ENCODE measurements around the gene PAPPA2.
A peak's percentile ranks its signal among the peaks of the same experiment; 100 is the strongest.
"Not testable (repeated sequence)": the region's sequence is repeated elsewhere in the genome, so short reads cannot be mapped to it uniquely, and the experiment has no call there.

PAPPA2 gene

DNA sequence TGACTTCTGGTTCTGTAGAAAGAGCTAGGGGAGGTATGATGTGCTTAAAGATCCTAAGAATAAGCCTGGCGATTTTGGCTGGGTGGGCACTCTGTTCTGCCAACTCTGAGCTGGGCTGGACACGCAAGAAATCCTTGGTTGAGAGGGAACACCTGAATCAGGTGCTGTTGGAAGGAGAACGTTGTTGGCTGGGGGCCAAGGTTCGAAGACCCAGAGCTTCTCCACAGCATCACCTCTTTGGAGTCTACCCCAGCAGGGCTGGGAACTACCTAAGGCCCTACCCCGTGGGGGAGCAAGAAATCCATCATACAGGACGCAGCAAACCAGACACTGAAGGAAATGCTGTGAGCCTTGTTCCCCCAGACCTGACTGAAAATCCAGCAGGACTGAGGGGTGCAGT is 93.3 kb downstream of the PAPPA2 start:
- no peak for DNase-seq

DNA sequence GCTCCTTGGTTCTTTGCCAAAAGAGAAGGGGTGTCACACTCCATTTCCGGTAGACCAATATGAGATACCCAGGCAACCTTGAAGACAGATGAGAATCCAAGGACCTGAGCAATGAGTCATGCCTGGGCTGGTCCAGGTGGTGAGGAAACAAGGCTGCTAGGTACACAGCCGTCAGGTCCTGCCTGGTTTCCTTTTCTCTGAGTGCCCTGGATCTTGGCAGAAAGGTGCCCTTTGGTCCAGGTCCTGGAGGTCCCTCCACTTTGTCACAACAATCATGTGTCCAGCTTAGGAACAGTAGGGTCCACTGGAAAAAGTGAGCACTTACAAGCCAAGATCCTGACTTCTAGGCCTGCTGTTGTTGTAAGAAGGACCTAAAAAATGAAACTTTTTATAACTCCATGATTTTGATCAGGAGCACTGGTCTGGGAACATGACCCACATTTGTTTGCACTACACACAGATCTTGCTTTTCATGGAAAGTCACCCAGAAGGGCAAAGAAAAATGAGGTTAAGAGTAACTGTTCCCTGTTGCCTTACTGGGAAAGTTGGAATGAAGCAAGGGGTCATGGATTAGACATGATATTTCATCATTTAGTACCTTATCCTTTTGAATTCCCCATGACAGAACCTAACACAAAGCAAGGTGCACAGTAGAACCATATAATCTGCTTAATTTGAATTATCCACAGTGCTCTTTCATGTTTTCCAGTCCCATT is 94.7 kb downstream of the PAPPA2 start:
- DNase-seq = no peak

DNA sequence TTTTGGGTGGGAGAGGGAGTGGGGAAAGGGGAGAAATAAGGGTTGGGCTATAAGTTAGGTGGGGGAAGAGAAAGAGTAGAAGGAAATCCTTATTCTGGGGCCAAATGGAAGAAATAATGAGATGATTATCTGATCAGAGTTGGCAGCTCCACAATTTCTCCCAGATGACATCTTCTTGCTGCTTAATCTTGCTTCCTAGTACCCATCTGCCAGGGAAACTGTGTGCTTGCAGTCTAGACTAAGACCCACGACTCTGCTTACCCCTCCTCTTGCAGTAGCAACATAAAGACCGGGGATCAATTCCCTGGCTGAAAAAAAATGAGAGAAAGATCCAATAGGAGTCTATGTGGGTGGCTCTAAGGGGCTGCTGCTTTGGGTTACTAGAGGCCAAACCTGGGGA is 95.6 kb downstream of the PAPPA2 start:
- no peak for DNase-seq

DNA sequence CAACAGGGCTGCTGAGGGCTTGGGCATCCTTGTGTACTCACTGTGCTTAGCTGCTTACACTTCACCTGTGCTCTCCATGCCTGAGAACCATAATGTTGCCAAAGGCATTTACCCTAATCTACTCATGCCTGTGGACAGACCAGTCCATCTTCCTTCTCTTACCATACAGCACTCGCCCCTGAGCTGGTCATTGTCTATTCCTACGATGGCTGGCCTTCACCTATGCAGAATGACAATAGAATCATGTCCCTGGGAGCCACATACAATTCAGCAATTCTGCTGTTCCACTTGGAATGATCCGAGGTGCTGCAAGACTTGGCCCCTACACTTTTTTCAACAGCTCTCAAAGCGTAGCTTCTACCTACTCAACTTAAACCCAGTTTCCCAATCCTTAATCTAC is 96.5 kb downstream of the PAPPA2 start:
- no peak for DNase-seq

DNA sequence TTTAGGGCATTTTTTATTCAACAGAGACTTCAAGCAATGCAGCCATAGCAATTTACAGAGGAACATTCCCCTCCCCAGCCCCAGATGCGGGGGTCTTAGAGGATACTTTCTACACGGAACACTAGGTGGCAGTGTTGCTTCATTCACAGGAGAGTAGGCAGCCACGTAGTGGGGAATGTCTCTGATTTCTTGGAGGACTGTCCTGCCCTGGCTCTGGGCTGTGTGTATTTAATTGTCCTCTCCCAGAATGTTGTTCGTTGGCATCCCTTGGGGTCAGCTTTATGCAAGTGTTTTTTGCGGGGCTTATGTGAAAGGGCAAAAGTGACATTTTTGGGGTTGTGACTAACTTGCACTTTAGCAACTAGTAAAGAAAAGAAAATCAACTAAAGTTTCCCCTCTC is 96.9 kb downstream of the PAPPA2 start:
- DNase-seq = peak; percentile 8

DNA sequence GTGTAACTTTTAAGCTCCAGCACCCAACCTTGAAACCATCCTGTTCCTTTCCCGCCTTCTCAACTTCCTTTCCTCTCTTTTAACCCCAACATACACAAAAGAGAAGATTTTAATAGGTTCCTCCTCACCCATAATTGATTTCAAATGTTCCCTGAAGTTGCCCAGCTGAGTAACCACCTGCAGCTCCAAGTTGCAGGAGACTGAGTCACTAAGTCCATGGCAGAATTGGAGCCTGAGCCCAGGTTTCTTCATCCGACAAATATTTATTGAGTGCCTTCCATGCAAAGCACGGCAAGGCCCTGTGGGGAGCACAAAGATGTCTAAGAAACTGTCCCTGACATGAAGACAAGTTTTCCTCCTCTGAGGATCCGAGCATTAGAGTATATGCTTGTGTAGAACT is 97.7 kb downstream of the PAPPA2 start:
- DNase-seq = no peak

DNA sequence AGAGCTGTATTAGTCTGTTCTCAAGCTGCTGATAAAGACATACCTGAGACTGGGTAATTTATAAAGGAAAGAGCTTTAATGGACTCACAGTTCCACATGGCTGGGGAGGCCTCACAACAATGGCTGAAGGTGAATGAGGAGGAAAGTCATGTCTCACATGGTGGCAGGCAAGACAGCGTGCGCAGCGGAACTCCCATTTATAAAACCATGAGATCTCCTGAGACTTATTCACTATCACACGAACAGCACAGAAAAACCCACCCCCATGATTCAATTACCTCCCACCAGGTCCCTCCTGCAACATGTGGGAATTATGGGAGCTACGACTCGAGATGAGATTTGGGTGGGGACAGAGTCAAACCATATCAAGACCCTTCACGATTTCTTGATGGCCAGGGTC is 98.8 kb downstream of the PAPPA2 start:
- not testable (repeated sequence) for DNase-seq

DNA sequence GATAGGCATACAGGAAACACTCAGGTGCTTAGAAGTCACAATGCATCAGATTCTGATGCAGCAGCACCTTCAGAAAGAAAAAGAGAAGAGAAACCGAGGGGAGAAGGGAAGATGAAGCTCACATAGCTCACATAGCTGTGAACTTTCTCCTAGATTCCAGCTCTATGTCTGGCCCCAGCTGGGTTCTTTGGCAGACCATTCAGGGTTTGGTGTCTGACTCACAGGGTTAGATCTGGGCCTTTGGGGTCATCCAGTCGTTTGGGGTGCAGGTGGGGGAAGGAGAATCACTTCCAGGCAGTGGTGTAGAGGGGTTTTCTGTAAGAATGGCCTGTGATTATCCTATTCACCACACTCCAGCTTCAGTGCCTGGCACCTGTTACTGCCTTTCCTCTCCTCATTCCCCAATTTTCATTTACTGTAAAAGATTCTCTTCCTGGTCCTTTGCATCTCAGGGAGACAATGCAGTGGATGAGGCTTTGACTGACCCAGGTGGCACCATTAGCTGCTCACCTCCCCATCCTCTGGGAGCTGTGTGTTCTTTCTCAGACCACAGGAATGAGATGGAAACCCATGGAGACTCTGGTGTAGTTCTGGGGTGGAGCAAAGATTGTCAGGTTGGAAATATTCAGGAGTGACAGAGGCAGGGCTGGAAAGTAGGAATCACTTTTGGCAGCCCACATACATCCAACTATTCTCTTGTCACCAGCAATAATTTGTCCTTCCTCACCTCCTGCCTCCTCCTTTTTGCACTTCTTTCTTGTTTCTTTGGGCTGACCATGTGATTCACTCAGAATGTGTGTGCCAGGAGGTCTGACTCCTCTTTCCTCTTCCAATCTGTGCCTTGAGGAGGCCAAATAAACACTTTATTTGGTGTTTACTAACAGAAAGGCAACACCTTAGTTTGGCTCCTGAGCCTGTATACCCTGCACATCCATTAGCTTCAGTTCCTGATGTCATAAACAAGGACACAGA is 103.3 kb downstream of the PAPPA2 start:
- no peak for DNase-seq

DNA sequence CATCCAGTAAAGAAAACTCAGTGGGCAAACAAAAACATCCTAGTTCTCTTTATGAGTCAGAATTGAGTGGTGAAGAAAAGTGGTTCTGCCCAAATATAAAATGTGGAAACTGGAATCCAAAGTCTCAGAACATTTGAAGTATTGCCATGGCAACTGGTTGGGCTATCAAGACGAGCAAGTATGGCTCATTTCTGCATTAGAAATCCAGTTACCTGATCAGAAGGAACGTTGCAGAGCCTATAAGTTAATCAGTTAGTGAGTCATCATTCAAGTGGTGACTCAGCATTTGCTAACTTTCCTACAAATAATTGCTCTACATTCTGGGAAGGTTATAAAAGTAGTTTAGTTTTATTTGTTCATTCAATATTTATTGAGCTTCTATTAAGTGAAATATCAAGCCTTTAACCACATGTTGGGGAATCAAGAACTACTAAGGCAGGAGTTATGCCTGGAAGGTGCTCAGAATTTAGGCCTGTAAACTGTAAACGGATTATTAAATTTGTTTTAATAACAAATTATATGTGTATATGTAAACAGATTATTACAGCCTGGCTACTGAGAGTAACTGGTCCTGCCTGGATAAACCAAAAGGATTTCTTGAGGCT is 104.3 kb downstream of the PAPPA2 start:
- DNase-seq = no peak

DNA sequence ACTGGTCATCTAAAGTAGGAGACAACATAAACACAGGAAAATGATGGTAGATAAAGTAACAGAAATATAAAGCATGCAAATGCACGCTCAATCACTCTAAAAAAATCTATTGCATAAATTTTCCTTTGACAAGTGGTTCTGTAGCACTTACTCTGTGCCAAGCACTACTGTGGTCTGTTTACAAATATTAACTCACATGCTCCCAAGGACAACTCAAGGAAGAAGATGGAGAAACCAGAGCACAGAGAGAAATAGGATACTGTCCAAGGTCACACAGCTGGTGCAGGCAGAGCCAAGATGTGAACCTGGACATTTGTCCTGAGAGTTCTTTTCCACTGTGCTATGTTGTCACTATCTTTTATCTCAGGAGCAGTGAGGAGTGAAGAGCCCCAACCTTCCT is 105.2 kb downstream of the PAPPA2 start:
- no peak for DNase-seq

DNA sequence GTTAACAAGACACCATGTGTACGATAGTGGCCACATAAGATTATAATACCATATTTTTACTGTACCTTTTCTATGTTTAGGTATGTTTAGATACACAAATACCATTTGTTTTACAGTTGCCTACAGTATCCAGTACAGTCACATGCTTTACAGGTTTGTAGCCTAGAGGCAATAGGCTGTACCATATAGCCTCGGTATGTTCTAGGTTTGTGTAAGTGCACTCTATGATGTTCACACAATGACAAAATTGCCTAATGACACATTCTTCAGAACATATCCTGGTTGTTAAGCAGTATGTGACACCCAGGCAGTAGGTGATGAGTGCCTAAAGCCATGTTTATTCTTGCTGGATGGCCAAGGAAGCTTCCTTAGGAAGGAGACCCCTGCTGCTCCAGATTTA is 111.8 kb downstream of the PAPPA2 start:
- DNase-seq = no peak

DNA sequence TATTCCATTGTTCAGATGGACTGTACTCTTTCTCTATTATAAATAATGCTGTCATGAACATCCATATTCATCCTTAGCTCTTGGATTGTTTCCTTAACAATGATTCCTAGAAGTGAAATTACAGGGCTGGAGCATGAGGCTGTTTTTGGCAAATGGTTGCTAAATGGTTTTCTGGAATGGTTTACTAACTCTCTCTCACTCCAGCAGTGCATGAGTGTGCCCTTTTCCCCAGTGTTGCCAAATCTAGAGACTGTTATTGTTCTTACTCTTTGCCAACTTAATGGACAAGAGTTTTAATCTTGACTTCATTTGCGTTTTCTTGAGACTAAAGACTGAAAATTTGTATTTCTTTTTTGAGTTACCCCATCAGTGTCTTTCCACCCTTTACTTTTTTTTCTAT is 113.0 kb downstream of the PAPPA2 start:
- no peak for DNase-seq

DNA sequence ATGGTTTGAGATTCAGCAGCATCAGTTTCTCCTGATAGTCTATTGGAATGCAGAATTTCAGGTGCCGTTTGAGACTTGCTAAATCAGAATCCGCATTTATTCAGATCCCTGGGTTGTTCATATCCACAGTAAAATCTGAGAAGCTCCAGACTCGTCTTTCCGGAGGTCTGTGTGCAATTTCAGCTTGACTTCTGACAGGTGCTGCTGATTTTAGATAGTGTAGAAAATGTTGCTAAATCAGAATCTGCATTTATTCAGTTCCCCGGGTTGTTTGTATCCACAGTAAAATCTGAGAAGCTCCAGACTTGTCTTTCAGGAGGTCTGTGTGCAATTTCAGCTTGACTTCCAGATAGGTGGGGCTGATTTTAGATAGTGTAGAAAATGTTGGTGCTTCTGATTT is 113.7 kb downstream of the PAPPA2 start:
- DNase-seq = no peak

DNA sequence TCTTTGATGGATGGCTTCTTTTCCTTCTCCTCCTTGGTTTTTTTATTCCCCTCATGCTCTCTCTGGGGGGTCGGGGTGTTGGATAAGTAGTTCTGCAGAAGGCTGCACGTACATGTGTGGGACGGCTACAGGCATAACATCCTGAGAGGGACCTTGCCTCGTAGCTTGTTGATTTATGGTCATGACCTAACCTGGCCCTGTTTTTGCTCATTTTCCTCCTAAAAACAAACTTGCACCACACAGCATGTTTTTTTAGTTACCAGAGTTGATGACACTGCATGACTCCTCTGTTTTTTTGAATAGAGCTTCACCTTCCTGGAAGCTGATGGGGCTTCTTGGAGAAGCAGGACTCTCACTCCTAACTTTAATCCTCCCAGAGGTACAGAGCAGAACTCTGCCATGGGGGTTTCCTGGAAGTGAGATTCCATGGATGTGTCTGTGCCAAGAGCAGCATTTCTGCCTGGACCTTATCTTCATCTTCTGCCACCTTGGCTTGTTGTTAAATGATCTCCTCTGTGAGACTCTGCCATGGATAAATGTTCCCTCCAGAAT is 114.7 kb downstream of the PAPPA2 start:
- no peak for DNase-seq

DNA sequence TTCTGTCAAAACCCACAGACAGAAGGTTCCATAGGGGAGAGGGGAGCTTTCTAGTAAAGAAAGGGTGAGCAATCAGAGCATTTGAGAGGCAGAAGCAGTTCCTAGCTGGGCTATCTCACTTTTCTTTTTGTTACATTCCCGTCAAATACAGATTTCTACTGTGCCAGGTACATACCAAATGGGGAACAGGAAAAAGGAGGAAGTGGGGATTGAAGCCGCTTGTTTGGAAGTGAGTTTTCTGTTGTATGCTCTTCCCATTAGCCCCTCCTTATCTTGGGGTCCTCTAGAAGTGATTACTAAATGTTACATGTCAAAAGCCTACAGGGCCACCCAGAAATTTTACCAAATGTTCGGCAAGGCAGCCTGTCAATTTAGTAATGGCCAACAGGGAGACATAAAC is 116.1 kb downstream of the PAPPA2 start:
- no peak for DNase-seq

DNA sequence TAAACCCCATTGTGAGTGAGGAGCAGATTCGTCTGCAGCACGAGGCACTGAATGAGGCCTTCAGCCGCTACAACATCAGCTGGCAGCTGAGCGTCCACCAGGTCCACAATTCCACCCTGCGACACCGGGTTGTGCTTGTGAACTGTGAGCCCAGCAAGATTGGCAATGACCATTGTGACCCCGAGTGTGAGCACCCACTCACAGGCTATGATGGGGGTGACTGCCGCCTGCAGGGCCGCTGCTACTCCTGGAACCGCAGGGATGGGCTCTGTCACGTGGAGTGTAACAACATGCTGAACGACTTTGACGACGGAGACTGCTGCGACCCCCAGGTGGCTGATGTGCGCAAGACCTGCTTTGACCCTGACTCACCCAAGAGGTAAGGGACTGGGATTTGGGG is 132.2 kb downstream of the PAPPA2 start:
- DNase-seq = no peak

DNA sequence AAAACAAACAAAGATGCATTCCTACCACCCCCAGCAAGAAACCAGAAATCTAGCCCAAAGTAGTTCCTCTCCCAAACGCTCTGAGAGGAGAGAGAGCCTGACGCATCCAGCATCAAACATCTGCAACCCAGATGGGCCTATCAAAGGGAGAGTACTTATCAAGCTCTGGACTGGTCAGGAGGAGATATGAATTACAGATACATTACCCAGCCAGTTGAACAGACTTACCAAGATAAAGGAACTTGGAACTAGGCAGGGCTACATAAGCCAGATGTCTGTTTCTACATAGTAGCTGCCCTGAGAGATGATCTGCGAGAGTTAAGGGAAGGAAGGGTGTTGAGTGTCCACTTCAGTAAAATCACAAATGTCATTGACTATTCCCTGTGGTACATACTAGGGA is 138.4 kb downstream of the PAPPA2 start:
- no peak for DNase-seq

DNA sequence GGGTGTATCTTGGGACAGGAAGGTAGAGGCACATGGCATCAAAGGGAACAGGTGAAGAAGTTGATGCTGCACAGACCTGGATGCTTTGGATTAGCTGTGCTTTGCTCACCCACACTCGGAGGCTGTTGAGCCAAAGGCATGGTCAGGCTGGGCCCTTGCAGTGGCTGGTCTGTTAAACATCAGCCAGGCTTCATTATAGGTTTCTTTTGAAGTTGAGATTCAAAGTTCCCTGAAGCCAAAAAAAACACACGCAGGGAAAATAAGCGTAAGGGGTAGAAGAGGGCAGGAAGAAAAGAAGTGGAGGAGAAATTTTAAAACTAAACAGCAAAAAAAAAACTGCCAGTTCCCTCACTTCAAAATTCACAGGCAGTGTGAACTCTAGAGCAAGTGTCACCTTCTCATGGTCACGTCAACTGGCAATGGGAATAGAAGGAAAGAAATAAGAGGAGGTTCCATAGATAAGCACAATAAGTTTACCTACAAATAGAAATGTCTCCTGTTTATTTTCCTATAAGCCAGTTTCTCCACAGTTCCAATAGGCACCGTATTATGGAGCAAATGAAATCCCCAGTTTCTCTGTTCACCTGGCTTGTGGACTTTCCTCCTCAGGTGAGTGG is 139.5 kb downstream of the PAPPA2 start:
- no peak for DNase-seq

DNA sequence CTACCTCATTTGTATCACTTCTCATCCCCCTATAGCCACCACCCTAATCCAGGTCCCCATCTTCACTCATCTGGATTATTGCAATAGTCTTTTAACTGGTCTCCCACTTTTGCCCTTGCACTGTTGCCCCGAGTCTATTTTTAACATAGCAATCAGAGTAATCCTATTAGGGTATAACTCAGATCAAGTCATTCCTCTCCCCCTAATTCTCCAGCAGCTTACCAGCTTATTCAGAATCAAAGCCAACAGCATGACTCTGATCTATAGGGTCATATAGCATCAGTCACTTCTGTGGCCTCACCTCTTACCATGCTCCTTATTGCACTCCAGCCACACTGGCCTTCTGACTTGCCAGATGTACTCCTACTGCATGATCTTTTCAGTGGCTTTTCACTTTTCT is 140.7 kb downstream of the PAPPA2 start:
- no peak for DNase-seq

DNA sequence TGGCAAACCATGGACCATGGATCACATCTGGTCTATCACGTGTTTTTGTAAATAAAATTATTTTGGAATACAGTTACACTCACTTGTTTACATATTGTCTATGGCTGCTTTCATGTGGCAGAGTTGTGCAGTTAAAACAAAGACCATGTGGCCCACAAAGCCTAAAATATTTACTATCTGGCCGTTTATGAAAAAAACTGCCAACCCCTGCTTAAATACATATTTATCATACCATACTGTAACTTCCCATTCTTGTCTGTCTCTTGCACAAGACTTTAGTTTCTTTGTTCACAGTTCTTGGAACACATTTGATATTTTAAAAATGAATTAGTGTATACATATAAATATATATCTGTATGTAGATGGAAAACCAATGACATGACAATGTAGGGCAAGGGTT is 141.5 kb downstream of the PAPPA2 start:
- no peak for DNase-seq

DNA sequence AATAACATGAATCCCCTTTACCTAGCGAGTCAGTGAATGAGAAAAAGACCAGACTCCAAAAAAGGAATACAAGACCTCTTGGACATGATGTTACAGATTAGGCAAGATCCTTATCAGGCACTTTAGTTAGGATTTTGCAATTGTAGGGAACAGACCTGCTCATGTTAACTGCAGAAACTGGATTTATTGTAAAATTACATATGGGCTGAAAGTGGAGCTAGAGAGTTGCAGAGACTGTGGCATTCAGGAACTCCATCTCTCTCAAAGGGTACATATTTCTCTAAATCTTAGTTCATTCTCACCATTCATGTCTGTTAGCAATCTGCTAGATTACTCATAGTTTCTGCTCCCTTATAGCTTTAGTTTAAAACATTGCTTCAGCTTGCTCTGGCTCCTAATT is 142.2 kb downstream of the PAPPA2 start:
- DNase-seq = no peak

DNA sequence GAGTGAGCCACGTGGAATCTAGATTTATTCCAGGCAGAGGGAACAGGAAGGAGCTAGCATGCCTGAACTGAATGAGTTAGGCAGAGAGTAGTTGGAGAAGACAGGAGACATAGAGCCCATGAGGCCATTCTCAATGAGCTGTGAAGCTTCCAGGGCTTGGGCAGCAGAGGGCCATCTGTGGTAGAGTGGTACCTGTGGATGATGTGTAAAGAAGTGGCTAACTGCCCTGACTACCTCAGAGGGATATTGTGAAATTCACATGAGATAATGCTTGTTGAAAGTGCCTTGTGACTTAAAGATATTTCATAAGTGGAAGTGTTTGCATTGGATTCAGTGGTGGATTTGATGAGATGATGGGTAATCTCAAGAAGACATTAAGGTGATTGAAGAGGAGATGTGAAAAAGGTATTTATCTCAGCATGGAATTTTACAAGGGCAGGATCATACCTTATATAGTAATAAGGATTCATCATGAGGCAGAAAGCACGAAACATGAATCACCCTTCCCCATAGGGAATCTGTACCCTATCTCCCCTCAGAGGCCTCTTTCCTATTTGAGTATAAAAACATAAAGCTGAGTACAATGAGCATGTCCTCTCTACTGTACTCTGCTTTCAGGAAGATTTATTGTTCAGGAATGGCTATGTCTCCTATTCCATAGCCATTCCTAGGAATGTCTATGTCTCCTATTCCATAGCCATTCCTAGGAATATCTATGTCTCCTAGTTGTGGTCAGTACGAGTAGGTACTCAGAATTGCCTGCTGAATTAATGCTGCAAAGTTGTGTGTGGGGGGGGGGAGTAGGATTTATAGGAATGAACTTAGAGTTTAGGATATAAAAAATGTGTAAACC is 146.8 kb downstream of the PAPPA2 start:
- no peak for DNase-seq
